PC-3 (cell line): ENCODE measurements around the gene NKX1-1. TPM values are rescaled to one million over a fixed set of nuclear protein-coding genes. Genes with fewer than 3 reads are reported as not detected.

Experiments
- ATAC-seq: fragments of 200-7000 bp; cut with Tn5 transposase; 2 replicates; pipeline ENCODE4 v1.9.1; 2020; ENCODE audit warnings: mild to moderate bottlenecking, moderate library complexity
- BruUV-seq: library from RNA; stranded (reverse); fragments of 400-500 nt; replicated peaks from 2 replicates; lab custom pipeline; 2021; lab: Mats Ljungman, UMichigan
- CTCF ChIA-PET: fragments of 300-600 bp; sonication (Branson Sonifier 250); formaldehyde crosslinking; loops from one replicate; lab custom pipeline; 2022; ENCODE audit warnings: antibody characterized with exemption; lab: Charles Lee
- POLR2A ChIA-PET: fragments of 300-600 bp; sonication (Branson Sonifier 250); formaldehyde crosslinking; loops from one replicate; lab custom pipeline; 2022; ENCODE audit warnings: antibody characterized with exemption; ENCODE audit not compliant: unreplicated experiment; lab: Charles Lee
- DNase-seq: peaks from one replicate; pipeline ENCODE4 v3.0.0-alpha.2; 2015
- H2AFZ ChIP-seq: fragments of 300-600 bp; sonication (generic); 2 replicates; pipeline ENCODE4 v1.6.0; 2016; ENCODE audit warnings: antibody characterized with exemption, low read length
- H3F3A ChIP-seq: fragments of 300-600 bp; sonication (generic); one replicate; pipeline ENCODE4 v1.6.0; 2017; ENCODE audit warnings: antibody characterized with exemption, low read length, control low read depth, mild to moderate bottlenecking; ENCODE audit not compliant: unreplicated experiment
- H3K27ac ChIP-seq: fragments of 300-600 bp; sonication (generic); 2 replicates; pipeline ENCODE4 v1.5.1; 2016; ENCODE audit warnings: mild to moderate bottlenecking, low read length
- H3K27me3 ChIP-seq: fragments of 300-600 bp; sonication (generic); 2 replicates; pipeline ENCODE4 v1.6.1; 2016; ENCODE audit warnings: low read length, mixed read lengths
- H3K36me3 ChIP-seq: fragments of 300-600 bp; sonication (generic); 2 replicates; pipeline ENCODE4 v1.6.1; 2016; ENCODE audit warnings: low read depth, mixed run types, low read length, mixed read lengths
- H3K4me1 ChIP-seq: fragments of 300-600 bp; sonication (generic); 2 replicates; pipeline ENCODE4 v1.5.1; 2016; ENCODE audit warnings: low read length; ENCODE audit not compliant: insufficient read depth
- H3K4me2 ChIP-seq: fragments of 300-600 bp; sonication (generic); 2 replicates; pipeline ENCODE4 v1.6.0; 2016; ENCODE audit warnings: low read length
- H3K4me3 ChIP-seq: fragments of 300-600 bp; sonication (generic); 2 replicates; pipeline ENCODE4 v1.5.1; 2016; ENCODE audit warnings: mild to moderate bottlenecking, low read length, mixed read lengths
- H3K79me2 ChIP-seq: fragments of 300-600 bp; sonication (generic); 2 replicates; pipeline ENCODE4 v1.6.1; 2017; ENCODE audit warnings: low read length, mixed read lengths
- H3K9ac ChIP-seq: fragments of 300-600 bp; sonication (generic); 2 replicates; pipeline ENCODE4 v1.6.0; 2016; ENCODE audit warnings: mild to moderate bottlenecking, low read length
- H3K9me2 ChIP-seq: fragments of 300-600 bp; sonication (generic); replicated peaks from 2 replicates; pipeline ENCODE4 v1.6.1; 2016; ENCODE audit warnings: mixed run types, low read length, mixed read lengths
- H3K9me3 ChIP-seq: fragments of 300-600 bp; sonication (generic); 2 replicates; pipeline ENCODE4 v1.6.1; 2016; ENCODE audit warnings: low read length, mixed read lengths
- H4K20me1 ChIP-seq: fragments of 300-600 bp; sonication (generic); 2 replicates; pipeline ENCODE4 v1.6.1; 2016; ENCODE audit warnings: low read length, mixed read lengths
- EZH2 ChIP-seq: fragments of 300-600 bp; sonication (generic); IDR thresholded peaks from one replicate; pipeline ENCODE4 v1.6.1; 2017; ENCODE audit warnings: antibody characterized with exemption, mild to moderate bottlenecking, low read length; ENCODE audit not compliant: unreplicated experiment
- EZH2phosphoT487 ChIP-seq: fragments of 300-600 bp; sonication (generic); IDR thresholded peaks from 2 replicates; pipeline ENCODE4 v1.6.1; 2018; ENCODE audit warnings: mild to moderate bottlenecking, antibody characterized with exemption, low read length, borderline replicate concordance
- intact Hi-C: fragments of 100-400 bp; cut with micrococcal nuclease; formaldehyde crosslinking; loops from 2 replicates; pipeline ENCODE4 v1.9.0; 2023
- total RNA-seq: library from RNA; depleted of rRNA; stranded (reverse); fragments of >200 nt; gene quantifications from 2 replicates; pipeline ENCODE4 v1.2.3, GENCODE V29; 2014
- TF ChIP-seq, protein P1 (sequence below): fragments of 300-600 bp; sonication (generic); conservative IDR thresholded peaks from 2 replicates; pipeline ENCODE4 v1.5.1; 2017; ENCODE audit warnings: antibody characterized with exemption, low read depth, mild to moderate bottlenecking, low read length

Gene NKX1-1
- total RNA-seq, 1 experiment from 2014 or later = not detected

DNA sequence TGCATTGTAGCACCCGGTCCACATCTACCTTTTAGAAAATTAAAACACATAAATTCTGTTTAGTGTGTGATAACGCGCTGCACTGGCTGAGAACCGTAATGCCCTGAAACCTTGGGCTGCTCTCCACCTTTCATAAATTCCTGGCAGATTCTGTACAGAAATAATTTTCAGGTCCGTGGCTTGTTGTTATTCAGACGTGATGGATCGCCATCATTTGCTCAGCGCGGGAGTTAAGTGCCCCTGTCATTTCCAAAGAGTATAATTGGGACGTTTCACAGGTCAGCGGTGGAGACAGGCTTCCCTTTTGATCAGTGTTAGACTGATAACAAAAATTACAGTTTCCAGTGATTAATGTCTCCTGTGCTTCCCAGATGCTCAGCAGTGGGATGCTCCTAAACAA is 42.7 kb downstream of the NKX1-1 start:
- DNase-seq = no peak
- H3K79me2 ChIP-seq = no peaks in the 10 kb centered on the region
- no peak for ATAC-seq
- TF ChIP-seq, protein P1, sequence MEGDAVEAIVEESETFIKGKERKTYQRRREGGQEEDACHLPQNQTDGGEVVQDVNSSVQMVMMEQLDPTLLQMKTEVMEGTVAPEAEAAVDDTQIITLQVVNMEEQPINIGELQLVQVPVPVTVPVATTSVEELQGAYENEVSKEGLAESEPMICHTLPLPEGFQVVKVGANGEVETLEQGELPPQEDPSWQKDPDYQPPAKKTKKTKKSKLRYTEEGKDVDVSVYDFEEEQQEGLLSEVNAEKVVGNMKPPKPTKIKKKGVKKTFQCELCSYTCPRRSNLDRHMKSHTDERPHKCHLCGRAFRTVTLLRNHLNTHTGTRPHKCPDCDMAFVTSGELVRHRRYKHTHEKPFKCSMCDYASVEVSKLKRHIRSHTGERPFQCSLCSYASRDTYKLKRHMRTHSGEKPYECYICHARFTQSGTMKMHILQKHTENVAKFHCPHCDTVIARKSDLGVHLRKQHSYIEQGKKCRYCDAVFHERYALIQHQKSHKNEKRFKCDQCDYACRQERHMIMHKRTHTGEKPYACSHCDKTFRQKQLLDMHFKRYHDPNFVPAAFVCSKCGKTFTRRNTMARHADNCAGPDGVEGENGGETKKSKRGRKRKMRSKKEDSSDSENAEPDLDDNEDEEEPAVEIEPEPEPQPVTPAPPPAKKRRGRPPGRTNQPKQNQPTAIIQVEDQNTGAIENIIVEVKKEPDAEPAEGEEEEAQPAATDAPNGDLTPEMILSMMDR = no peak
- no peak for TF ChIP-seq EZH2
- TF ChIP-seq EZH2phosphoT487 = no peak
- no peaks in the 10 kb centered on the region for H3K9me3 ChIP-seq
- H3K27ac ChIP-seq = no peak overlapping the region
- no TSS peak for BruUV-seq
- no peak overlapping the region for H2AFZ ChIP-seq
- no peaks in the 10 kb centered on the region for H3K36me3 ChIP-seq
- H4K20me1 ChIP-seq = no peaks in the 10 kb centered on the region
- CTCF ChIA-PET = no interaction called here
- H3K9me2 ChIP-seq = no peaks in the 10 kb centered on the region
- H3K27me3 ChIP-seq = no peaks in the 10 kb centered on the region
- no peaks in the 10 kb centered on the region for H3F3A ChIP-seq
- H3K4me3 ChIP-seq = no peak overlapping the region
- H3K4me2 ChIP-seq = no peak overlapping the region
- intact Hi-C loops = no loop called here
- H3K9ac ChIP-seq = no peak overlapping the region
- no peaks in the 10 kb centered on the region for H3K4me1 ChIP-seq
- POLR2A ChIA-PET = no interaction called here

DNA sequence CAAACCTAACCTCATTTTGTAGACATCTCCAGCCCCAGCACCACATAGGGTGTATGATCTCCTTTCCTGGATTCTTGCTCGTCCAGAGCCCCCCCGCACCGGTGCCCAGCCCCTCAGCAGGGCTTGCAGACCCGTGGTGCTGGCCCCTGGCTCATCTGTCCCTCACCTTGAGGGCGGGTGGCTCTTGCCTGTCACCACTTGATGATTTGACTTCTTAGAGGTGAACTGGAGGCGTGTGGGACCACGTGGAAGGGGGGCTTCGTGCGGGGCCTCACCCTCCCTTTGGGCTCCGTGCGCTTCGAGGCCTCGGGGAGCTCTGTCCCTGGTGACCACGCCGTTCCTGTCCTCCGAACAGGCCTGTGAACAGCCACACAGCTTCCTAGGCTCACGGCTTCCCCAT is 43.7 kb downstream of the NKX1-1 start:
- no TSS peak for BruUV-seq
- Histone ChIP-seq H3K79me2 (no peaks in the 10 kb centered on the region), H3K9me2 (no peaks in the 10 kb centered on the region), H3F3A (no peaks in the 10 kb centered on the region), H4K20me1 (no peaks in the 10 kb centered on the region), H3K4me3 (no peak overlapping the region), H3K4me2 (no peak overlapping the region), H2AFZ (no peak overlapping the region), H3K27ac (no peak overlapping the region), H3K36me3 (no peaks in the 10 kb centered on the region), H3K27me3 (no peaks in the 10 kb centered on the region), H3K9me3 (no peaks in the 10 kb centered on the region), H3K4me1 (no peaks in the 10 kb centered on the region), H3K9ac (no peak overlapping the region)
- ChIA-PET CTCF (no interaction called here), POLR2A (no interaction called here)
- DNase-seq = no peak
- intact Hi-C loops = no loop called here
- TF ChIP-seq, protein P1 = no peak
- TF ChIP-seq EZH2 (no peak), EZH2phosphoT487 (no peak)
- no peak for ATAC-seq

DNA sequence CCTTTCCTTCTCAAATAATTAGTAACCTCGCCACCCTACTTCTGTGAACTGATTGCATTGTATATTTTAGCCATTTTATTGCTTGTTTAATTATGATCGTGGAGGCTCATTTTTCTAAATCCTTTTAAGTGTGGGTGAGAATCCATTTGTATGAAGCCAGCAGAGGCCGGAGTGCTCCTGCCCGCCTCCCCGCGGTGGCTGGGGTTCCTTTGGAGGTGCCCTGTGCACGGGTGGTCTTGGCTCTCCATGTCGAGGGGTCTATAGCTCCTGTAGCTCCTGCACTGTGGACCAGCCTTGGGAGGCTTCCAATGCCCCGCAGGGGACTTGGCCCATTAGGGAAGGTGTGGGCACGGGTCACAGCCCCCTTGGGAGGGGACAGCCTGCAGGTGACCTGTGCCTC is 44.2 kb downstream of the NKX1-1 start:
- TF ChIP-seq EZH2phosphoT487 (no peak), EZH2 (no peak)
- TF ChIP-seq, protein P1 = no peak
- H3K9me2 ChIP-seq = no peaks in the 10 kb centered on the region
- no peaks in the 10 kb centered on the region for H3K9me3 ChIP-seq
- H3K4me2 ChIP-seq = no peak overlapping the region
- DNase-seq = no peak
- no peak overlapping the region for H3K9ac ChIP-seq
- ChIA-PET POLR2A (no interaction called here), CTCF (no interaction called here)
- H3K27me3 ChIP-seq = no peaks in the 10 kb centered on the region
- H3K4me3 ChIP-seq = no peak overlapping the region
- H3K36me3 ChIP-seq = no peaks in the 10 kb centered on the region
- H4K20me1 ChIP-seq = no peaks in the 10 kb centered on the region
- no peaks in the 10 kb centered on the region for H3K4me1 ChIP-seq
- ATAC-seq = no peak
- no TSS peak for BruUV-seq
- H3K27ac ChIP-seq = no peak overlapping the region
- H3K79me2 ChIP-seq = no peaks in the 10 kb centered on the region
- no peak overlapping the region for H2AFZ ChIP-seq
- intact Hi-C loops = no loop called here
- no peaks in the 10 kb centered on the region for H3F3A ChIP-seq
